Vagina (tissue), 2 donors: ENCODE data around the gene SLC10A7. TPM values are rescaled to one million over a fixed set of nuclear protein-coding genes. Genes with fewer than 3 reads are reported as not detected.

Experiments used
- DNase-seq, 2 donors: peaks; one replicate each; pipeline ENCODE4 v3.0.0-alpha.2; 2017; ENCODE audit errors: extremely low spot score in 2 of 2
- H3K27ac ChIP-seq: fragments of 200-600 bp; sonication (generic); one replicate; pipeline ENCODE4 v1.5.1; 2019
- H3K27me3 ChIP-seq: fragments of 200-600 bp; sonication (generic); one replicate; pipeline ENCODE4 v1.5.1; 2019
- H3K36me3 ChIP-seq, 2 donors: fragments of 200-600 bp; sonication (generic); one replicate each; pipeline ENCODE4 v1.5.1; 2017 to 2019
- H3K4me1 ChIP-seq: fragments of 200-600 bp; sonication (generic); one replicate; pipeline ENCODE4 v1.5.1; 2019
- H3K4me3 ChIP-seq, 2 donors: fragments of 200-600 bp; sonication (generic); 1 replicate in 1 of 2; 2 replicates in 1 of 2; pipeline ENCODE4 v1.5.1; 2016 to 2019
- H3K9me3 ChIP-seq: fragments of 200-600 bp; sonication (generic); one replicate; pipeline ENCODE4 v1.5.1; 2019
- POLR2A ChIP-seq, 2 donors: fragments of 450-650 bp; IDR thresholded peaks; one replicate each; pipeline ENCODE4 v1.6.1; 2017; ENCODE audit warnings: antibody characterized with exemption in 2 of 2, mild to moderate bottlenecking in 2 of 2, moderate library complexity in 2 of 2
- POLR2AphosphoS5 ChIP-seq, 2 donors: sonication (generic); formaldehyde crosslinking; IDR thresholded peaks; one replicate each; pipeline ENCODE4 v1.9.0; 2017; ENCODE audit warnings: antibody characterized with exemption in 2 of 2, mild to moderate bottlenecking in 2 of 2, low read depth in 1 of 2; ENCODE audit not compliant: insufficient read depth in 1 of 2
- intact Hi-C: fragments of 100-400 bp; cut with DNase I; formaldehyde crosslinking; loops from one replicate; pipeline ENCODE4 v1.15.1; 2023
- total RNA-seq: library from RNA; depleted of rRNA; stranded (reverse); fragments of >200 nt; gene quantifications from one replicate; pipeline ENCODE4 v1.2.3, GENCODE V29; 2016
- TF ChIP-seq, protein P1 (sequence below), 3 experiments: fragments of 450-650 bp in 2 of 3; fragments of 200-600 bp in 1 of 3; sonication (generic) in 1 of 3; IDR thresholded peaks; one replicate each; pipeline ENCODE4 v1.5.1; 2017 to 2019; ENCODE audit warnings: antibody characterized with exemption in 3 of 3, mild to moderate bottlenecking in 2 of 3, moderate library complexity in 2 of 3

Gene SLC10A7
- total RNA-seq, 1 donor from 2014 or later: 14.2 TPM

DNA sequence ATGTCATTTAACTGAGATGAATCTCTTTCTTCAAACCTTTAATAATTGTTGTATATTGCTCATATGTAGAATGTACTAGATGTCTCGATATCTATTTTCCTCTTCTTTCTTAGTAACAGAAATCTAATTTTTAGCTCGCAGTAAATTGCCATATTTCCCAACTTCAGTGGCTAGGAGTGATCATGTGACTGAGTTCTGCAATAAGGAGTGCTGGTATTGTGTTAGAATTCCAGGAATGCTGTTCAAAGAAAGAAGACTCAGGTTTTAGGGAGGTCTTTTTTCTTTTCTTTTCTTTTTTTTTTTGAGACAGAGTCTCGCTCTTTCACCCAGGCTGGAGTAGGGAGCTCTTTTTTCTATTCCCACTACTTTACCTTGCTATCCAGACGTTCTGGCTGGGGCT is 81.7 kb downstream of the SLC10A7 start:
- TF ChIP-seq POLR2A (IDR thresholded peaks at IDR 0.05): no peak
- no peak for TF ChIP-seq POLR2AphosphoS5 (IDR thresholded peaks at IDR 0.05; ENCODE audit: insufficient read depth in 1 of 2, low read depth in 1 of 2)
- TF ChIP-seq, protein P1, sequence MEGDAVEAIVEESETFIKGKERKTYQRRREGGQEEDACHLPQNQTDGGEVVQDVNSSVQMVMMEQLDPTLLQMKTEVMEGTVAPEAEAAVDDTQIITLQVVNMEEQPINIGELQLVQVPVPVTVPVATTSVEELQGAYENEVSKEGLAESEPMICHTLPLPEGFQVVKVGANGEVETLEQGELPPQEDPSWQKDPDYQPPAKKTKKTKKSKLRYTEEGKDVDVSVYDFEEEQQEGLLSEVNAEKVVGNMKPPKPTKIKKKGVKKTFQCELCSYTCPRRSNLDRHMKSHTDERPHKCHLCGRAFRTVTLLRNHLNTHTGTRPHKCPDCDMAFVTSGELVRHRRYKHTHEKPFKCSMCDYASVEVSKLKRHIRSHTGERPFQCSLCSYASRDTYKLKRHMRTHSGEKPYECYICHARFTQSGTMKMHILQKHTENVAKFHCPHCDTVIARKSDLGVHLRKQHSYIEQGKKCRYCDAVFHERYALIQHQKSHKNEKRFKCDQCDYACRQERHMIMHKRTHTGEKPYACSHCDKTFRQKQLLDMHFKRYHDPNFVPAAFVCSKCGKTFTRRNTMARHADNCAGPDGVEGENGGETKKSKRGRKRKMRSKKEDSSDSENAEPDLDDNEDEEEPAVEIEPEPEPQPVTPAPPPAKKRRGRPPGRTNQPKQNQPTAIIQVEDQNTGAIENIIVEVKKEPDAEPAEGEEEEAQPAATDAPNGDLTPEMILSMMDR (IDR thresholded peaks at IDR 0.05): no peak
- Histone ChIP-seq H3K27me3 (no peaks in the 10 kb centered on the region), H3K36me3 (no peaks in the 10 kb centered on the region), H3K27ac (no peak overlapping the region), H3K4me1 (peaks cover 4% of the 10 kb centered on the region), H3K4me3 (no peak overlapping the region), H3K9me3 (no peaks in the 10 kb centered on the region)
- no peak for DNase-seq
- intact Hi-C loops: no loop called here

DNA sequence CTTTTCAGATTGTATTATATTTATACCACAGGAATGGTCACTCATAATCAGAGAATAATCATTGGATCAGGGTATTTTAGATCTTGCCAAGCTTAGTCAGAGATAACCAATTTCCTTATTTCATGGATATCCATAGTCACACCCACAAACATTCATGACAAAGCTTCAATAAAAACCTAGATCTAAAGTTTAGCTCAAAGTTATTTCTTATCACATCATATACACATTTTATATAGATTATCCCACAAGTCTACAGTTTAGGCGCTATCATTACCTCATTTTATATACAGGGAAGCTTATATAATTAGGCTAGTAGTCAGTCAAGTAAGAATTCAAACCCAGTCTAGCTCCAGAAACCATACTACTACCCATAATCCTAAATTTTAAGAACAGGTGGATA is 82.3 kb downstream of the SLC10A7 start:
- DNase-seq: no peak
- Histone ChIP-seq H3K4me1 (peaks cover 4% of the 10 kb centered on the region), H3K27ac (no peak overlapping the region), H3K27me3 (no peaks in the 10 kb centered on the region), H3K4me3 (no peak overlapping the region), H3K36me3 (no peaks in the 10 kb centered on the region), H3K9me3 (no peaks in the 10 kb centered on the region)
- TF ChIP-seq POLR2AphosphoS5 (IDR thresholded peaks at IDR 0.05; ENCODE audit: insufficient read depth in 1 of 2, low read depth in 1 of 2): no peak
- TF ChIP-seq, protein P1 (IDR thresholded peaks at IDR 0.05): no peak
- TF ChIP-seq POLR2A (IDR thresholded peaks at IDR 0.05): no peak
- intact Hi-C loops: no loop called here

DNA sequence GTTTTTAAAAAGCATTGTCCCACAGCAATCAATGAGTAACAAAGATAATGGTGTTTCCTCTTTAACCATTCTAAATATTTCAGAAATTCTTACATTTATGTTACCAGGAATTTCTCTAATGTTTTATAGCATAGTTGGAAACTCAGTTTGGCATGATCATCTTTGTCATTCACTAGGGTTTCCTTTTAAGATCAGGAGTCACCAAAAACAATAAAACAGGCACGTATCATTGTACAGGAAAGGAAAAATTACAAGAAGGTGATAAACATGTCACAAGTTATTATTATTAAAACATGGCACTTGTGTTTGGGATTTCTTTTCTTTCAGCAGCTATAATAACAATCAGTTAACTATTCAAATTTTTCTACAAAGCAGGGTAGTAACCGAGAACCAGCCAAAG is 84.0 kb downstream of the SLC10A7 start:
- no peaks in the 10 kb centered on the region for H3K9me3 ChIP-seq
- intact Hi-C loops: no loop called here
- no peak for DNase-seq
- no peak for TF ChIP-seq POLR2AphosphoS5 (IDR thresholded peaks at IDR 0.05; ENCODE audit: insufficient read depth in 1 of 2, low read depth in 1 of 2)
- TF ChIP-seq, protein P1 (IDR thresholded peaks at IDR 0.05): no peak
- no peak for TF ChIP-seq POLR2A (IDR thresholded peaks at IDR 0.05)
- H3K4me1 ChIP-seq: peaks cover 1% of the 10 kb centered on the region
- no peaks in the 10 kb centered on the region for H3K36me3 ChIP-seq
- no peak overlapping the region for H3K27ac ChIP-seq
- H3K27me3 ChIP-seq: no peaks in the 10 kb centered on the region
- no peak overlapping the region for H3K4me3 ChIP-seq

DNA sequence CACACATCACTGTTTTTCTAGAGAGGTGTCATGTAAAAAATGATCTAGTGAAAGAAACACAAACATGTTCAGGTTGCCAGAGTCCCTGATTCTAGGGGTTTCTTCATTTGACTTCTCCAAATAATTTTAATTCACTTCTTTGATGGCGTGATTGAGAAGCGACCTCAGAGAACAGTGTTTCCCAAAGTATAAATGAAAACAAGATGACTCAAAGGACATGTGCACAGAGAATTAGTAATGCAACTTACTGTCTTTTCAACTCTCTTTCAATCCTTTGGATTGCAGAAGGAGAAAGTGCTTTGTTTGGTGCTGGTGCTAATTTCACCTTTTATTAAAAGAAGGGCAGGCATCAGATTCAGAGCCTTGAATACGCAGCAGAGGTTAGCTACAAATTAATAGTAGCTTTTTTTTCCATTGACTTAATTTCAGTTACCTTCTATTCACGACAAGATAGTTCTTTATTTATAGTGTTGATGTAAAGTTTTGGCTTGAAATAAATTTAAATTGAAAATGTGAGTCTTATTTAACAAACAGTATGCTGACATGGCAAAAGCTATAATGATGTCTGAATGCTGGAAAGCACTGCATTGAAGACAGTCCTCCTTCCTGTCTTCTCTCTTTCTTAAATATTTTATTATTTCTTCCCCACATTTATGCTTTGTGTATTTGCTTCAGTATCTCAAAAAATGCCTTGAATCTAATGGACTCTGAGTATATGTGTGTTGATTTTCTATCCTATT is 85.1 kb downstream of the SLC10A7 start:
- Histone ChIP-seq H3K27me3 (no peaks in the 10 kb centered on the region), H3K4me1 (no peaks in the 10 kb centered on the region), H3K4me3 (no peak overlapping the region), H3K9me3 (no peaks in the 10 kb centered on the region), H3K27ac (no peak overlapping the region), H3K36me3 (no peaks in the 10 kb centered on the region)
- TF ChIP-seq POLR2A (IDR thresholded peaks at IDR 0.05) (no peak), POLR2AphosphoS5 (IDR thresholded peaks at IDR 0.05; ENCODE audit: insufficient read depth in 1 of 2, low read depth in 1 of 2) (no peak)
- TF ChIP-seq, protein P1 (IDR thresholded peaks at IDR 0.05): no peak
- DNase-seq: no peak
- intact Hi-C loops: no loop called here

DNA sequence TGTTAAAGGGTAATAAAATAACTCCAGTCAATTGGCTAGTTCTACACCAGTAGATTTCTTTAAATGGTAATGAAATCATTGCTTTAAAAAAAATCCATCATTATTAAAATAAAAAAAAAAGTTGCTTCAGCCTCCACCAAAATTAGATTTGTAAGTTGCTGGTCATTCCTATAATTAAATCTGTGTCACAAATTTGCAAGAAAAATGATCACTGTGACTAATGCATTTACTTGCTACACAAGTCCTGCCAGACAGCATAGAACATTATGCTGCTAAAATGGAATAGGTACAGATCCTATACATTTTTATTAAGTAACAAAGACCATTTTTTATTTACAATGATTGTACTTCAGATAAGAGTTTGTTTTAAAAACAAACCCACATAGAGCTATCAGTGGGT is 85.8 kb downstream of the SLC10A7 start:
- no peaks in the 10 kb centered on the region for H3K27me3 ChIP-seq
- intact Hi-C loops: no loop called here
- TF ChIP-seq POLR2AphosphoS5 (IDR thresholded peaks at IDR 0.05; ENCODE audit: insufficient read depth in 1 of 2, low read depth in 1 of 2) (no peak), POLR2A (IDR thresholded peaks at IDR 0.05) (no peak)
- TF ChIP-seq, protein P1 (IDR thresholded peaks at IDR 0.05): no peak
- DNase-seq: no peak
- no peak overlapping the region for H3K4me3 ChIP-seq
- no peaks in the 10 kb centered on the region for H3K9me3 ChIP-seq
- no peaks in the 10 kb centered on the region for H3K4me1 ChIP-seq
- no peak overlapping the region for H3K27ac ChIP-seq
- no peaks in the 10 kb centered on the region for H3K36me3 ChIP-seq
